IMR-90 (cell line): Measurements from ENCODE around the gene TLR6. TPM values are rescaled to one million over a fixed set of nuclear protein-coding genes. Genes with fewer than 3 reads are reported as not detected.

Experiments used
- ATAC-seq: fragments of 200-7000 bp; cut with Tn5 transposase; 2 replicates; pipeline ENCODE4 v1.9.1; 2020; ENCODE audit warnings: low read depth, mild to moderate bottlenecking, moderate library complexity
- BruUV-seq: library from RNA; stranded (reverse); fragments of 400-500 nt; replicated peaks from 2 replicates; lab custom pipeline; 2021; lab: Mats Ljungman, UMichigan
- CTCF ChIA-PET: fragments of 300-600 bp; formaldehyde crosslinking; extraction: SDS; loops from one replicate; lab custom pipeline; 2021; ENCODE audit warnings: antibody characterized with exemption; lab: Yijun Ruan, JAX
- POLR2A ChIA-PET: fragments of 300-600 bp; sonication (Branson Sonifier 250); formaldehyde crosslinking; loops from one replicate; lab custom pipeline; 2022; ENCODE audit warnings: antibody characterized with exemption; ENCODE audit not compliant: unreplicated experiment; lab: Charles Lee
- DNase-seq: peaks from one replicate; pipeline ENCODE4 v3.0.0; 2013
- H2AFZ ChIP-seq: replicated peaks from 2 replicates; pipeline ENCODE3; 2013; ENCODE audit warnings: low read length, mild to moderate bottlenecking; ENCODE audit not compliant: poor library complexity
- H2AK5ac ChIP-seq: 2 replicates; pipeline ENCODE4 v1.6.1; 2013; ENCODE audit warnings: low read depth, low read length, inconsistent platforms
- H2AK9ac ChIP-seq: replicated peaks from 2 replicates; pipeline ENCODE3; 2013; ENCODE audit warnings: mild to moderate bottlenecking, low read depth, low read length, moderate library complexity; ENCODE audit not compliant: poor library complexity
- H2BK120ac ChIP-seq: 2 replicates; pipeline ENCODE4 v1.6.1; 2013; ENCODE audit warnings: low read depth, low read length, inconsistent platforms
- H2BK15ac ChIP-seq: 3 replicates; pipeline ENCODE4 v1.6.1; 2013; ENCODE audit warnings: low read depth, low read length, inconsistent platforms
- H2BK20ac ChIP-seq: 2 replicates; pipeline ENCODE4 v1.6.1; 2013; ENCODE audit warnings: low read depth, mild to moderate bottlenecking, inconsistent platforms, low read length, moderate library complexity
- H2BK5ac ChIP-seq: 2 replicates; pipeline ENCODE4 v1.6.1; 2013; ENCODE audit warnings: mild to moderate bottlenecking, low read depth, low read length, inconsistent platforms; ENCODE audit not compliant: poor library complexity, severe bottlenecking
- H3K14ac ChIP-seq: replicated peaks from 2 replicates; pipeline ENCODE4 v1.6.1; 2013; ENCODE audit warnings: low read depth, low read length, inconsistent platforms
- H3K18ac ChIP-seq: 2 replicates; pipeline ENCODE4 v1.6.1; 2013; ENCODE audit warnings: low read depth, low read length, control low read depth
- H3K23ac ChIP-seq: 2 replicates; pipeline ENCODE4 v1.6.1; 2013; ENCODE audit warnings: low read depth, low read length, inconsistent platforms
- H3K27ac ChIP-seq: 2 replicates; pipeline ENCODE4 v1.5.1; 2013; ENCODE audit warnings: mild to moderate bottlenecking, control low read depth, low read length; ENCODE audit not compliant: insufficient read depth
- H3K27me3 ChIP-seq: 2 replicates; pipeline ENCODE4 v1.6.1; 2013; ENCODE audit warnings: low read length; ENCODE audit not compliant: control insufficient read depth, insufficient read depth
- H3K36me3 ChIP-seq: 2 replicates; pipeline ENCODE4 v1.6.1; 2013; ENCODE audit warnings: low read length, mixed read lengths; ENCODE audit not compliant: control insufficient read depth, insufficient read depth
- H3K4ac ChIP-seq: 2 replicates; pipeline ENCODE4 v1.6.1; 2013; ENCODE audit warnings: low read depth, low read length, inconsistent platforms
- H3K4me1 ChIP-seq: 2 replicates; pipeline ENCODE4 v1.6.1; 2013; ENCODE audit warnings: low read length, mixed read lengths; ENCODE audit not compliant: control insufficient read depth, insufficient read depth
- H3K4me2 ChIP-seq: 2 replicates; pipeline ENCODE4 v1.6.1; 2013; ENCODE audit warnings: low read depth, mild to moderate bottlenecking, control low read depth, low read length, moderate library complexity
- H3K4me3 ChIP-seq: 2 replicates; pipeline ENCODE4 v1.5.1; 2013; ENCODE audit warnings: low read depth, mild to moderate bottlenecking, control low read depth, low read length, moderate library complexity; ENCODE audit not compliant: insufficient read depth
- H3K56ac ChIP-seq: 2 replicates; pipeline ENCODE4 v1.6.1; 2013; ENCODE audit warnings: low read length, inconsistent platforms; ENCODE audit not compliant: insufficient read depth; ENCODE audit errors: extremely low read depth
- H3K79me1 ChIP-seq, 2 experiments: 2 replicates each; pipeline ENCODE4 v1.6.1; 2013; ENCODE audit warnings: low read length in 2 of 2, inconsistent platforms in 1 of 2, low read depth in 1 of 2
- H3K9ac ChIP-seq: 2 replicates; pipeline ENCODE4 v1.6.1; 2013; ENCODE audit warnings: low read depth, low read length, control low read depth
- H3K9me1 ChIP-seq: 2 replicates; pipeline ENCODE4 v1.6.1; 2013; ENCODE audit warnings: low read length, inconsistent platforms; ENCODE audit not compliant: insufficient read depth
- H3K9me3 ChIP-seq: 2 replicates; pipeline ENCODE4 v1.6.1; 2013; ENCODE audit warnings: low read length; ENCODE audit not compliant: control insufficient read depth, insufficient read depth
- H4K20me1 ChIP-seq: 2 replicates; pipeline ENCODE4 v1.6.1; 2013; ENCODE audit warnings: low read length, inconsistent platforms; ENCODE audit not compliant: insufficient read depth
- H4K5ac ChIP-seq: 2 replicates; pipeline ENCODE4 v1.6.1; 2013; ENCODE audit warnings: mild to moderate bottlenecking, low read depth, low read length, control low read depth
- H4K8ac ChIP-seq, 2 experiments: 2 replicates each; pipeline ENCODE4 v1.6.1; 2013; ENCODE audit warnings: low read depth in 2 of 2, low read length in 2 of 2, control low read depth in 1 of 2, inconsistent platforms in 1 of 2
- H4K91ac ChIP-seq: 2 replicates; pipeline ENCODE4 v1.6.1; 2013; ENCODE audit warnings: low read depth, low read length, inconsistent platforms; ENCODE audit not compliant: insufficient read depth
- BHLHE40 ChIP-seq: fragments of 150-350 bp; IDR thresholded peaks from 2 replicates; pipeline ENCODE4 v1.6.1; 2016; ENCODE audit warnings: mild to moderate bottlenecking, low read depth, low read length
- CEBPB ChIP-seq: IDR thresholded peaks from 2 replicates; pipeline ENCODE4 v1.6.1; 2012; ENCODE audit warnings: low read depth, low read length, improper control_type of control experiment
- MAFK ChIP-seq: IDR thresholded peaks from 2 replicates; pipeline ENCODE4 v1.6.1; 2012; ENCODE audit warnings: low read depth, low read length, improper control_type of control experiment
- MAZ ChIP-seq: IDR thresholded peaks from 2 replicates; pipeline ENCODE4 v1.6.1; 2012; ENCODE audit warnings: low read depth, mild to moderate bottlenecking, low read length, improper control_type of control experiment, moderate library complexity, borderline replicate concordance
- RFX5 ChIP-seq: IDR thresholded peaks from 2 replicates; pipeline ENCODE4 v1.8.0; 2012; ENCODE audit warnings: low read depth, mild to moderate bottlenecking, low read length, moderate library complexity
- WGBS, 2 experiments: methylation state at CpG; one replicate each; pipeline versions ENCODE4 v1.1.5 to v1.1.7; 2013; ENCODE audit warnings: missing lambda C conversion rate in 2 of 2; ENCODE audit not compliant: insufficient read length in 1 of 2; ENCODE audit errors: extremely low coverage in 2 of 2; 5-methylcytosine and 5-hydroxymethylcytosine counted together
- dilution Hi-C: fragments of 300-500 bp; cut with HindIII; formaldehyde crosslinking; loops from one replicate; pipeline ENCODE4 v1.14.3; 2018; ENCODE audit warnings: low sequenced_read_pairs; ENCODE audit not compliant: unreplicated experiment
- in situ Hi-C: fragments of 300-500 bp; cut with MboI; formaldehyde crosslinking; loops from 3 replicates; pipeline ENCODE4 v1.14.3; 2019; ENCODE audit warnings: low sequenced_read_pairs, inconsistent platforms, mixed read lengths
- intact Hi-C: fragments of 100-400 bp; cut with micrococcal nuclease; formaldehyde crosslinking; loops from 2 replicates; pipeline ENCODE4 v1.10.0; 2022
- polyA plus RNA-seq, 3 experiments: library from polyadenylated mRNA; depleted of rRNA; stranded (reverse); fragments of >200 nt; gene quantifications; 2 replicates each; pipeline ENCODE4 v1.2.3, GENCODE V29; 2012; ENCODE audit warnings: low replicate concordance in 1 of 3
- total RNA-seq: library from RNA; depleted of rRNA; stranded (reverse); fragments of >200 nt; gene quantifications from 2 replicates; pipeline ENCODE4 v1.2.3, GENCODE V29; 2012

Gene TLR6
- total and polyA plus RNA-seq, 2 of the 4 experiments (the other 2 are of a cell fraction): 1.4 to 3.9 TPM

DNA sequence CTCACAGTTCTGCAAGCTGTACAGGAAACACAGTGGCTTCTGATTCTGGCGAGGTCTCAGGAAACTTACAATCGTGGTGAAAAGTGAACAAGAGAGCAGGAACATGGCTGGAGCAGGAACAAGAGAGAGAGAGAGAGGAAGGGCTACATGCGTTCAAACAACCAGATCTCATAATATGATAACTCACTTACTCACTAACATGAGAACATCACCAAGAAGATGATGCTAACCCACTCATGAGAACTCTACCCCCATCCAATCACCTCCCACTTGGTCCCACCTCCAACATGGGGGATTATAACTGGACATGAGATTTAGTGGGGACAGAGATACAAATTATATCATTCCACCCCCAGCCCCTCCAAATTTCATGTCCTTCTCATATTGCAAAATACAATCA, 42.2 kb downstream of the TLR6 start:
- Histone ChIP-seq H2BK15ac (no peak overlapping the region), H2AFZ (no peak overlapping the region), H3K9ac (no peak overlapping the region), H2BK5ac (no peak overlapping the region), H3K9me1 (no peaks in the 10 kb centered on the region; the same call in 1 of the 2 replicates), H3K27me3 (no peaks in the 10 kb centered on the region), H4K8ac (no peak overlapping the region), H4K91ac (no peak overlapping the region), H2BK120ac (no peak overlapping the region), H3K4me1 (peaks cover 12% of the 10 kb centered on the region), H3K4me2 (no peak overlapping the region), H4K5ac (no peak overlapping the region), H3K79me1 (no peaks in the 10 kb centered on the region), H2AK9ac (no peak overlapping the region), H2BK20ac (no peak overlapping the region), H3K36me3 (no peaks in the 10 kb centered on the region), H3K18ac (no peak overlapping the region), H3K23ac (no peak overlapping the region), H3K27ac (no peak overlapping the region), H3K9me3 (peaks cover 3% of the 10 kb centered on the region; the same call in 1 of the 2 replicates), H3K14ac (no peak overlapping the region), H4K20me1 (no peaks in the 10 kb centered on the region), H2AK5ac (no peak overlapping the region), H3K4ac (no peak overlapping the region), H3K4me3 (no peak overlapping the region), H3K56ac (no peak overlapping the region)
- dilution Hi-C loops (no loop called here), intact Hi-C loops (no loop called here), in situ Hi-C loops (no loop called here)
- POLR2A ChIA-PET: no interaction called here
- no peak for DNase-seq
- WGBS, 2 experiments: no CpG with 5 or more reads among the region's 3 CpGs
- ATAC-seq: no peak
- CTCF ChIA-PET: no interaction called here
- no peak for TF ChIP-seq BHLHE40
- no peak for TF ChIP-seq MAZ
- no peak for TF ChIP-seq RFX5
- TF ChIP-seq CEBPB: no peak
- no peak for TF ChIP-seq MAFK
- BruUV-seq: no TSS peak
